Neural cell (in vitro differentiated cells): ENCODE measurements around the gene RIPK3. TPM values are rescaled to one million over a fixed set of nuclear protein-coding genes. Genes with fewer than 3 reads are reported as not detected.

ENCODE experiments used
- H2AFZ ChIP-seq: fragments of 200-600, 300-800 bp; sonication (generic), shearing (Covaris generic); 2 replicates; pipeline ENCODE4 v1.6.0; 2014; ENCODE audit warnings: low read depth, mild to moderate bottlenecking, antibody characterized with exemption, low read length, moderate library complexity
- H3F3A ChIP-seq: fragments of 200-600 bp; shearing (Covaris generic); 2 replicates; pipeline ENCODE4 v1.6.1; 2016; ENCODE audit warnings: mild to moderate bottlenecking, moderate library complexity, mixed read lengths, antibody characterized with exemption, low read length; ENCODE audit not compliant: insufficient read depth, poor library complexity, severe bottlenecking
- H3K27ac ChIP-seq: fragments of 200-600, 300-800 bp; sonication (generic), shearing (Covaris generic); 2 replicates; pipeline ENCODE4 v1.5.1; 2014; ENCODE audit warnings: mild to moderate bottlenecking, low read length, moderate library complexity
- H3K27me3 ChIP-seq: fragments of 300-800, 200-600 bp; sonication (generic), shearing (Covaris generic); 2 replicates; pipeline ENCODE4 v1.6.0; 2014; ENCODE audit warnings: mild to moderate bottlenecking, low read depth, low read length, moderate library complexity; ENCODE audit not compliant: insufficient read depth
- H3K36me3 ChIP-seq: fragments of 300-800, 200-600 bp; sonication (generic), shearing (Covaris generic); 2 replicates; pipeline ENCODE4 v1.5.1; 2014; ENCODE audit warnings: mild to moderate bottlenecking, antibody characterized with exemption, low read length, moderate library complexity; ENCODE audit not compliant: insufficient read depth
- H3K4me2 ChIP-seq: fragments of 300-800, 200-600 bp; sonication (generic), shearing (Covaris generic); 2 replicates; pipeline ENCODE4 v1.6.0; 2014; ENCODE audit warnings: mild to moderate bottlenecking, low read length
- H3K4me3 ChIP-seq: fragments of 300-800, 200-600 bp; sonication (generic), shearing (Covaris generic); 2 replicates; pipeline ENCODE4 v1.5.1; 2014; ENCODE audit warnings: mild to moderate bottlenecking, low read length, moderate library complexity
- H3K79me2 ChIP-seq: fragments of 200-600 bp; shearing (Covaris generic); replicated peaks from 2 replicates; pipeline ENCODE4 v1.6.0; 2014; ENCODE audit warnings: mild to moderate bottlenecking, low read length, moderate library complexity; ENCODE audit not compliant: insufficient read depth
- H3K9ac ChIP-seq: fragments of 300-800, 200-600 bp; sonication (generic), shearing (Covaris generic); 2 replicates; pipeline ENCODE4 v1.6.1; 2016; ENCODE audit warnings: mild to moderate bottlenecking, low read length, mixed read lengths
- H3K9me2 ChIP-seq: fragments of 200-600 bp; shearing (Covaris generic); 2 replicates; pipeline ENCODE4 v1.6.1; 2016; ENCODE audit warnings: mild to moderate bottlenecking, low read length, mixed read lengths; ENCODE audit not compliant: insufficient read depth
- H3K9me3 ChIP-seq: fragments of 200-600, 300-800 bp; sonication (generic), shearing (Covaris generic); 2 replicates; pipeline ENCODE4 v1.6.1; 2016; ENCODE audit warnings: mild to moderate bottlenecking, mixed run types, low read length, moderate library complexity, mixed read lengths
- H4K20me1 ChIP-seq: fragments of 200-600 bp; shearing (Covaris generic); 2 replicates; pipeline ENCODE4 v1.6.1; 2016; ENCODE audit warnings: mild to moderate bottlenecking, mixed run types; ENCODE audit not compliant: insufficient read depth
- CTCF ChIP-seq: fragments of 450-650 bp; IDR thresholded peaks from 2 replicates; pipeline ENCODE4 v1.5.1; 2014; ENCODE audit warnings: antibody characterized with exemption, mild to moderate bottlenecking, moderate library complexity; ENCODE audit not compliant: poor library complexity, severe bottlenecking
- EP300 ChIP-seq: fragments of 450-650 bp; conservative IDR thresholded peaks from 2 replicates; pipeline ENCODE4 v1.6.1; 2014; ENCODE audit warnings: antibody characterized with exemption, mild to moderate bottlenecking, moderate library complexity; ENCODE audit not compliant: poor library complexity, severe bottlenecking
- EZH2 ChIP-seq: fragments of 200-600, 300-800 bp; shearing (Covaris generic), sonication (generic); IDR thresholded peaks from 2 replicates; pipeline ENCODE4 v1.6.1; 2014; ENCODE audit warnings: antibody characterized with exemption, low read length, borderline replicate concordance, mild to moderate bottlenecking; ENCODE audit not compliant: insufficient read depth, poor library complexity, severe bottlenecking
- MXI1 ChIP-seq: fragments of 450-650 bp; conservative IDR thresholded peaks from 2 replicates; pipeline ENCODE4 v1.6.1; 2014; ENCODE audit warnings: antibody characterized with exemption, mild to moderate bottlenecking; ENCODE audit not compliant: poor library complexity, severe bottlenecking
- POLR2AphosphoS5 ChIP-seq: IDR thresholded peaks from 2 replicates; pipeline ENCODE4 v1.6.1; 2012
- RAD21 ChIP-seq: fragments of 450-650 bp; conservative IDR thresholded peaks from 2 replicates; pipeline ENCODE4 v1.6.1; 2014; ENCODE audit warnings: antibody characterized with exemption, mild to moderate bottlenecking, moderate library complexity
- REST ChIP-seq: IDR thresholded peaks from 2 replicates; pipeline ENCODE4 v1.6.1; 2012; ENCODE audit warnings: borderline replicate concordance
- SMC3 ChIP-seq: fragments of 450-650 bp; conservative IDR thresholded peaks from 2 replicates; pipeline ENCODE4 v1.6.1; 2014; ENCODE audit warnings: antibody characterized with exemption, mild to moderate bottlenecking, moderate library complexity; ENCODE audit not compliant: poor library complexity
- TAF1 ChIP-seq: IDR thresholded peaks from 2 replicates; pipeline ENCODE4 v1.6.1; 2012; ENCODE audit warnings: low read depth
- polyA plus RNA-seq: library from polyadenylated mRNA; depleted of rRNA; stranded (reverse); fragments of >200 nt; gene quantifications from 2 replicates; pipeline ENCODE4 v1.2.3, GENCODE V29; 2014

The RIPK3 gene
- polyA plus RNA-seq, 1 donor from 2014 or later: not detected

- H3K4me3 ChIP-seq: no peak overlapping the region
- TF ChIP-seq POLR2AphosphoS5: no peak
- no peak for TF ChIP-seq EZH2
- no peak for TF ChIP-seq RAD21
- TF ChIP-seq REST: no peak
- TF ChIP-seq CTCF: no peak
- TF ChIP-seq MXI1: no peak
- no peak for TF ChIP-seq TAF1
- no peak for TF ChIP-seq SMC3
- TF ChIP-seq EP300: no peak
- no peaks in the 10 kb centered on the region for H3K79me2 ChIP-seq
- no peak overlapping the region for H3K27ac ChIP-seq
- H2AFZ ChIP-seq: no peak overlapping the region
- H4K20me1 ChIP-seq: no peaks in the 10 kb centered on the region
- no peaks in the 10 kb centered on the region for H3K36me3 ChIP-seq
- no peak overlapping the region for H3K4me2 ChIP-seq
- H3K9me3 ChIP-seq: no peaks in the 10 kb centered on the region
- H3F3A ChIP-seq: no peaks in the 10 kb centered on the region
- no peak overlapping the region for H3K9ac ChIP-seq
- H3K27me3 ChIP-seq: no peaks in the 10 kb centered on the region
- no peaks in the 10 kb centered on the region for H3K9me2 ChIP-seq
Observed at GRCh38 chr14:24379907-24380730, 40.3 kb upstream of the RIPK3 start.

- Histone ChIP-seq H2AFZ (no peak overlapping the region), H4K20me1 (no peaks in the 10 kb centered on the region), H3K4me3 (no peak overlapping the region), H3K4me2 (no peak overlapping the region), H3K9me3 (no peaks in the 10 kb centered on the region), H3F3A (no peaks in the 10 kb centered on the region), H3K9ac (no peak overlapping the region), H3K27ac (no peak overlapping the region), H3K9me2 (no peaks in the 10 kb centered on the region), H3K27me3 (no peaks in the 10 kb centered on the region), H3K36me3 (no peaks in the 10 kb centered on the region), H3K79me2 (no peaks in the 10 kb centered on the region)
- TF ChIP-seq CTCF: no peak
- TF ChIP-seq MXI1: no peak
- TF ChIP-seq SMC3: no peak
- no peak for TF ChIP-seq EP300
- no peak for TF ChIP-seq REST
- no peak for TF ChIP-seq EZH2
- TF ChIP-seq RAD21: no peak
- no peak for TF ChIP-seq POLR2AphosphoS5
- no peak for TF ChIP-seq TAF1
Observed at GRCh38 chr14:24378981-24379906, 39.5 kb upstream of the RIPK3 start.
